Fibroblast of the conjunctiva (primary cell): ENCODE results near the gene NOS1AP.
A peak's percentile ranks its signal among the peaks of the same experiment; 100 is the strongest.

Source experiments
- DNase-seq: peaks from one replicate; pipeline ENCODE4 v3.0.0-alpha.2; 2010; ENCODE audit warnings: low read depth

NOS1AP gene

GRCh38 chr1:162300057-162300917 lies 230.8 kb downstream of the NOS1AP start:
- no peak for DNase-seq

- DNase-seq: no peak
Observed at GRCh38 chr1:162301696-162302095, 232.2 kb downstream of the NOS1AP start.

GRCh38 chr1:162302306-162303003 lies 233.0 kb downstream of the NOS1AP start:
- peak; percentile 12 for DNase-seq

- DNase-seq: peak; percentile 46
Observed at GRCh38 chr1:162303004-162303344, 233.5 kb downstream of the NOS1AP start.

- no peak for DNase-seq
Observed at GRCh38 chr1:162304736-162305135, 235.2 kb downstream of the NOS1AP start.

- no peak for DNase-seq
Observed at GRCh38 chr1:162305969-162306368, 236.5 kb downstream of the NOS1AP start.

- DNase-seq: no peak
Observed at GRCh38 chr1:162310337-162310736, 240.8 kb downstream of the NOS1AP start.

- no peak for DNase-seq
Observed at GRCh38 chr1:162314206-162314605, 244.7 kb downstream of the NOS1AP start.

- DNase-seq: no peak
Observed at GRCh38 chr1:162315673-162316072, 246.2 kb downstream of the NOS1AP start.

- no peak for DNase-seq
Observed at GRCh38 chr1:162316187-162316586, 246.7 kb downstream of the NOS1AP start.

- DNase-seq: no peak
Observed at GRCh38 chr1:162317621-162318020, 248.1 kb downstream of the NOS1AP start.

- no peak for DNase-seq
Observed at GRCh38 chr1:162319493-162320175, 250.1 kb downstream of the NOS1AP start.

GRCh38 chr1:162321809-162322422 lies 252.4 kb downstream of the NOS1AP start:
- DNase-seq: no peak

GRCh38 chr1:162323023-162323422 lies 253.5 kb downstream of the NOS1AP start:
- DNase-seq: no peak

GRCh38 chr1:162324396-162324795 lies 254.9 kb downstream of the NOS1AP start:
- no peak for DNase-seq

- no peak for DNase-seq
Observed at GRCh38 chr1:162326559-162326958, 257.1 kb downstream of the NOS1AP start.

GRCh38 chr1:162327144-162327787 lies 257.8 kb downstream of the NOS1AP start:
- no peak for DNase-seq

- DNase-seq: no peak
Observed at GRCh38 chr1:162327788-162328165, 258.3 kb downstream of the NOS1AP start.

GRCh38 chr1:162328512-162328911 lies 259.0 kb downstream of the NOS1AP start:
- DNase-seq: no peak

- DNase-seq: peak; percentile 14
Observed at GRCh38 chr1:162329826-162330225, 260.3 kb downstream of the NOS1AP start.

GRCh38 chr1:162333991-162334390 lies 264.5 kb downstream of the NOS1AP start:
- no peak for DNase-seq

GRCh38 chr1:162335126-162335525 lies 265.6 kb downstream of the NOS1AP start:
- DNase-seq: no peak
